Stimulated activated CD8-positive, alpha-beta memory T cell treated with anti-CD3 and anti-CD28 coated beads, Interleukin-15, amount 100 ng/mL, for 1 hour (primary cell): ENCODE results near the gene LRPAP1.
"Not testable (repeated sequence)": the region's sequence is repeated elsewhere in the genome, so short reads cannot be mapped to it uniquely, and the experiment has no call there.

ENCODE experiments used
- DNase-seq: peaks from one replicate; pipeline ENCODE4 v3.0.0-alpha.2; 2020; ENCODE audit warnings: low read depth

Gene LRPAP1

GRCh38 chr4:3531879-3532750 lies at the start of gene LRPAP1:
Gene LRPAP1, minus strand, starts transcription at chr4:3532422. Its CDS starts 10 bp downstream, at chr4:3532412.
- DNase-seq, result peak; percentile 64

- not testable (repeated sequence) for DNase-seq
Observed at GRCh38 chr4:3581334-3582090, 49.3 kb upstream of the LRPAP1 start.

DNA sequence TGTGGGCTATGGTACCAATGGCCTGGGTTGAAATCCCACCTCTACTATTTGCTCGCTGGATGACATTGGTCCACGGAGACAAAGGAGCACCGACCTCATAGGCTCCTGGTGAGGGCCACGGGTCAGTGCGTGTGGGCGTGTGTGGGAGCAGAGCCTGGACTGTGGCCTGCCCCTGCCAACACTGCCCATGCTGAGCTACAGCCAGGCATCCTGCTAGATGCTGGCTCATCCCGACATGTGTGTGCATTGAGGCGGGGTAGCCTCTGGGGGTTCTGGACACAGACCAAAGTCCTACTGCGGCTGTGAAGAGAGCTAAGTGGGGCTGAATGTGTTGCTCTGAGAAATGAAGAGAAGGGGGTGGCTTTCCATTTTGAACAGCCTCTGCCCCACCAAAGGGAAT lies 48.6 kb upstream of the LRPAP1 start:
- not testable (repeated sequence) for DNase-seq

GRCh38 chr4:3578527-3579144 lies 46.4 kb upstream of the LRPAP1 start:
- not testable (repeated sequence) for DNase-seq

DNA sequence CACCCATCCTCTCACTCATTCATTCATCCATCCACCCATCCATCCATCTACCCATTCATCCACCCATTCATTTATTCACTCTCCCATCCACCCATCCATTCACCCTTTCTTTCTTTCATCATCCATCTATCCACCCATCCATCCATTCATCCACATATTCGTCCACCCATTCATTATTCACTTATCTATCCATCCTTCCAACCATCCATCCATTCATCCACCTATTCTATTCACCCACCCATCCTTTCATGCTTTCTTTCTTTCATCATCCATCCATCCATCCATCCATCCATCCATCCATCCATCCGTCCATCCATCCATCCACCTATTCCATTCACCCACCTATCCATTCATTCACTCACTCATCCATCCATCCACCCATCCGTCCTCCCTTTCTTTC lies 45.8 kb upstream of the LRPAP1 start:
- DNase-seq, result not testable (repeated sequence)

DNA sequence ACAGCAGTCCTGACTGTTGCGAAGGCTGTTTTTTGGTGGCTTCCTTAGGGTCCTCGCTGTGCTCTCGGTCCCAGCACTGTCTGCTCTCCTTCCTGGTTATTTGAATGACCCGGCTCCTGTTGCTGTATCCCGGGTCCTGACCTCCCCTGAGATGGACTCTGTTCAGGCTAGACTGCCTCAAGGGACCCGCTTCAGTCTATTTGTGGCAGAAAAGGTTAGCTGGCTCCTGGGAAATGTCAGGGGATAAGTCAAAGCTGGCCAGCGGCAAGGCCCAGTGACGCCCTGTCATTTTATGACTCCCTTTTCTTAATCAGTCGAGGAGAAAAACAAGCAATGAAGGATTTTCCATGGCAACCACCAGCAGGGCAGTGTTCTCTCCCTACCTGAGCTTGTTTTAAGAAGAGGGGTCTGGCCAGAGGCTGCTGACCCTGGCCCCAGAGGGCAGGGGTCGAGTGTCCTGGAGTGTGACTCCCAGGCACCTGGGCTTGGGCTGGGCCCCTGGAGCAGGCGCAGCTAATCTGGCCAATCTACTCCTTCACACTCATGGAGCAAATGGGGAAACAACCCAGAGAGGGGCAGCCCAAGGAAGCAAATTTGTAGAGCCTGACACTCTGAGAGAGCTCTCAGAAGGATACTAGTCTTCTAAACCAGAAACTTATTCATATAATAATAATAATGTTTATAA lies 45.1 kb upstream of the LRPAP1 start:
- not testable (repeated sequence) for DNase-seq

- DNase-seq, result not testable (repeated sequence)
Observed at GRCh38 chr4:3576533-3577207, 44.4 kb upstream of the LRPAP1 start.

GRCh38 chr4:3575426-3576369 lies 43.5 kb upstream of the LRPAP1 start:
- DNase-seq, result not testable (repeated sequence)

DNA sequence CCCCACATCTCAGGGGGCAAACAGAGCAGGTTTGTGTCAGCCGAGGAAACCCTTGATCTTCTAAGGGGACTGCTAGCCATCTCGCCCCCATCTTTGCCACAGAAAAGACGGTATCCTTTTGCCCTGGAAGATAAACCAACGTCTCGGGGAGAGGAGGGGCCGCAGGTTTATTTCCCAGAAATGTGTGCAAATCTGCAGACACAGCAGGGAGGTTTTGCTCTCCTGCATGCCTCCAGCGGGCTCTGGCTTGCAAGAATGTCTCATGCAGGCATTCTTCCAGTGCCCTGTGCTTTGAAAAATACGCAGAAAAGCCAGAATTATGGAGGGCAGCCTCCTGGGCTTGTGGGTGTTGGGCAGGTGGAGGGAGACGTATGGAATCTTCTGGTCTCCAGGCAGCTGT lies 42.6 kb upstream of the LRPAP1 start:
- not testable (repeated sequence) for DNase-seq

GRCh38 chr4:3574346-3574745 lies 42.1 kb upstream of the LRPAP1 start:
- DNase-seq, result not testable (repeated sequence)

- DNase-seq, result no peak
Observed at GRCh38 chr4:3573131-3573530, 40.9 kb upstream of the LRPAP1 start.

DNA sequence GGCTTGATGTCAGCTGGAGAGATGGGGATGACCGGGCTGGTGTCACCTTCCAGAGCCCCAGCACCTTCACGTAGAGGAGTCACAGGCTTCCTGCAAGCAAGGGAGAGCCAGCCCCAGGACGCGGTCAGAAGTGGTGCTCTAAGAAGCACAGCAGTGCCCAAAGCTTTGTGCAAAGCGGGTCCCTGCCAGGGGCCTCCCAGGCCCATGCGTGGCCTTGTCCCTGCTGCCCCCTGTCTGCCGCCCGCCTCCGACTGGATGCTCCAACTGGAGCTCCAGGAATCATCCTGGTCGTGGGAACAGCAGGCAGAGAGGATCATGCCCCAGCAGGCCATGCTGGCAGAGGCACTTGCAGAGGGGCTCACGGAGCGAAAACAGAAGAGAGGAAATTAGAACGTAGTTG lies 40.1 kb upstream of the LRPAP1 start:
- DNase-seq, result no peak

GRCh38 chr4:3571921-3572320 lies 39.7 kb upstream of the LRPAP1 start:
- DNase-seq, result no peak

DNA sequence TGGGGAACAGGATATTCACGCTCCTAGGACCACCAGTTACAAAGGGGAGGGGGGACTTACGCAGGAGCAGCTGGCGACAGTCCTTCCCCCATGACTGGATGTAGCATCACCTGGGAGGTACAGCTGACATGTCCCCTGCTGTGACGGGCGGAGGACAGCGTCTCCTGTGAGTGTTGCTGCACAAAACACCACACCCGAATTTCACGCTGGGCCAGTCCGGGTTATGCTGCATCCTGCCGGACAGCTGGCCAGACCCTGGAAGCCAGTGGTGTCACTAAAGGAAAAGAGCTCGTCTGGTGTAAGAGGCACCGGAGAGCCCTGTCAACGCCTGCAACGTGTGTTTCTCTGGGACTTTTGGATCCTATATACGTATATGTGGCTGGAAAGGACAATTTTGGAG lies 38.7 kb upstream of the LRPAP1 start:
- not testable (repeated sequence) for DNase-seq

DNA sequence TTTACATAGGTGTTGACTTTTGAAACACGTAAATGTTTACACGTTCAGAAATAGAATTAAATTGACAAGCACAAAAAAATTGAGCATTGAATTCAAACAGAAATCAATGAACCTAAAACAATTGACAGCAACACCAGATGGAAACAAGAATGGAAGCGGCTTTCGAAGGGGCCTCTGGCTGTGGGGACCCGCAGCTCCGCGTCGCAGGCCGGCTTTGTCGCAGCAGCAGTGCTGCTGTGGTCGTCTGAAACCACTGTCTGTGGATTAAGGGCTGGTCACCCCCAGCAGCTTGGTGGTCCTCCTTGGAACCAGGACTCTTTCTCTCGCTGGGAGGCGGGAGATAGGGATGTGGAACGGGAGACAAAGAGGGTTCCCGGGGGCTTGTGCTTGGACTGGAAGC lies 37.4 kb upstream of the LRPAP1 start:
- not testable (repeated sequence) for DNase-seq

DNA sequence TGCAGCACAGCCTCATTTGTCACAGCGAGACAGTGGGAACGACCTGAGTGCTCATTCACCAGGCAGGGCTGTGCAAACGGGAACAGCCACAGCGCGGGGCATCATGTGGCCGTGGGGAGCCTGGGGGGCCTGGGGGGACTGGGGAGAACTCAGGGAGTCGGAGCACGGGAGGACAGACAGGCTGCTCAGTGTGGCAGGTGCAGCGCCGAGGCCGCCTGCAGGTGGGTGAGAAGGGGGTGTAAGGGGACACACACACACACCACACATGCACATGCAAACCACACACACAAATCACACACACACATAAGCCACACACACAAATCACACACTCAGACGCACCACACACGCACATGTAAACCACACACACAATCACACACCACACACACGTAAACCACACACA lies 34.5 kb upstream of the LRPAP1 start:
- DNase-seq, result not testable (repeated sequence)

DNA sequence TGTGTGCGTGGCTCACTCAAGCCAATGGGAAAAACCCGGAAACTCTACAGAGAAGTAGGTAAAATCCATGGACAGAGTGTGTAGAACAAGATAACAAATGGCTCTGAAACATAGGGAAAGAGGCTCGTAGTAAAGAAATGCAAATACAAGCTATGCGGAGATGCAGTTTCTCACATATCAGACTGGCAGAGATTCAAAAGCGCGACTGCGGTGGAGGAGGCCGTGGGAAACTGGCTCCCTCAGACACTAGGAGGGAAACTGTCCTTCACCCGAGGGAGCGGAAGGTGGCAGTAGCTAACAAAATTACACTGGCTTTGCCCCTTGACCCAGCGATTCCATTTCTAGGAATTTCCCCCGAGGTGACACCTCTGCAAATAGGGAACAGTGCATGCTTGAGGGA lies 34.1 kb upstream of the LRPAP1 start:
- DNase-seq, result not testable (repeated sequence)

- not testable (repeated sequence) for DNase-seq
Observed at GRCh38 chr4:3564948-3565347, 32.7 kb upstream of the LRPAP1 start.

GRCh38 chr4:3563403-3563802 lies 31.2 kb upstream of the LRPAP1 start:
- no peak for DNase-seq

GRCh38 chr4:3562127-3562526 lies 29.9 kb upstream of the LRPAP1 start:
- DNase-seq, result not testable (repeated sequence)
